Sigmoid colon (tissue), 4 donors: ENCODE results near the gene LSM12.

Experiments used
- CTCF ChIP-seq, 4 experiments: fragments of 450-650 bp in 3 of 4; fragments of 200-600 bp in 1 of 4; IDR thresholded peaks; one replicate each; pipeline ENCODE4 v1.5.1; 2016 to 2019; ENCODE audit warnings: antibody characterized with exemption in 4 of 4, mild to moderate bottlenecking in 3 of 4, moderate library complexity in 2 of 4
- EP300 ChIP-seq, 4 donors: sonication (generic); formaldehyde crosslinking; IDR thresholded peaks; one replicate each; pipeline ENCODE4 v1.6.1; 2017; ENCODE audit warnings: antibody characterized with exemption in 4 of 4
- POLR2AphosphoS5 ChIP-seq, 4 donors: sonication (generic); formaldehyde crosslinking; IDR thresholded peaks; one replicate each; pipeline ENCODE4 v1.6.1; 2017; ENCODE audit warnings: antibody characterized with exemption in 4 of 4

GRCh38 chr17:44033861-44034408, 32.5 kb downstream of the LSM12 start:
- TF ChIP-seq CTCF (IDR thresholded peaks at IDR 0.05) (no peak), POLR2AphosphoS5 (IDR thresholded peaks at IDR 0.05) (no peak), EP300 (IDR thresholded peaks at IDR 0.05) (no peak)
